ENCODE results near the gene TTC32. TPM values are rescaled to one million over a fixed set of nuclear protein-coding genes. Genes with fewer than 3 reads are reported as not detected.
A peak's percentile ranks its signal among the peaks of the same experiment; 100 is the strongest.

Gene TTC32
- total RNA-seq, 1 donor from 2014 or later, result 19.0 TPM

DNA sequence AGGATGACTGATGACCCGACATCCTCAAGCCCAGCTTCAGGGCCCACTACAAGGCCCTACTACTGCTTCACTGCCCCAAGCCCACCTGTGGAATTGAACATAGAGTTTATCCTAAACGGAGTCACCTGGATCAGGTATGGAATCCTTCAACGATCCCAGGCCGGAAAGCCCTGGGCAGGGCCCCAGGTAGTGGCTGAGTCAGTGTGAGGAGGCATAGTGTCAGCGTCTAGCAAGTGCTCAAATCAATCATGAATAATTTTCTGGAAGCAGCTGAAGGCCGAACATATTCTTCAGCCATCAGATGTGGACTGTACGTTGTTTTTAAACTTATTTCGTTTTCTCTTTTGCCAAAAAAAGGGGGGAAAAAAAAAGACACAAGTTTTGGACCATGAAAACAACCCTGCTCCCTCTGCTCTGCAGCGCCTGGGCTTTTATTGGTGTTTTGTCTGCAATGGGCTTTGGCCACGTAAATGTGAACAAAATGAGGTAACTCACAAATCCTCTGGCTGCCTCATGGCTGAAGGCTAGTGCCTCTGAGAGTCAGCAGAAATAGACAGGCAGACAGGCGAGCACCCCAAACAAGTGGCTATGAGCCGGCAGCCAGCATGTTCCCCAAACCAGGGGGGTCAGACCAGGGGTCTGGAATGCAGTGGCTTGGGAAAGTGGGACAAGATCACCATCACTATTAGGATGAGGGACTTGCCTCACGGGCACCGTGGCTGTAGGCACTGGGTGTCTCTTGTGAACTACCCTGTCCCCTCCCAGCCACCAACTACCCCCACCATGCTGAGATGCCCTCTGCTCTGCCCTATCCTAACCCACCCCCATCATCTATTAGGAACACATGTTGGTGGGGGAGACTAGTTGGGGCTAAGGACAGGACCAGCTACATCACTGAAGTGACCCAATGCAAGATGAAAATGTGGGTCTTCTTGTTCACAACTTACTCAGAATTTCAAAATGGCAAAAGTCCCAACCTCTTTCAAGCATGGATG lies 51.4 kb downstream of the TTC32 start:
- Mint-ChIP-seq H3K9me3 (no peaks in the 10 kb centered on the region), H3K4me1 (ENCODE audit: unreplicated experiment) (peaks cover 5% of the 10 kb centered on the region), H3K27me3 (peaks cover 16% of the 10 kb centered on the region), H3K36me3 (no peaks in the 10 kb centered on the region), H3K27ac (no peak overlapping the region), H3K4me3 (no peak overlapping the region)
- no peak for TF ChIP-seq CTCF (conservative IDR thresholded peaks at IDR 0.05)
- peak; percentile 49 for DNase-seq (ENCODE audit: extremely low spot score, unreplicated experiment)

DNA sequence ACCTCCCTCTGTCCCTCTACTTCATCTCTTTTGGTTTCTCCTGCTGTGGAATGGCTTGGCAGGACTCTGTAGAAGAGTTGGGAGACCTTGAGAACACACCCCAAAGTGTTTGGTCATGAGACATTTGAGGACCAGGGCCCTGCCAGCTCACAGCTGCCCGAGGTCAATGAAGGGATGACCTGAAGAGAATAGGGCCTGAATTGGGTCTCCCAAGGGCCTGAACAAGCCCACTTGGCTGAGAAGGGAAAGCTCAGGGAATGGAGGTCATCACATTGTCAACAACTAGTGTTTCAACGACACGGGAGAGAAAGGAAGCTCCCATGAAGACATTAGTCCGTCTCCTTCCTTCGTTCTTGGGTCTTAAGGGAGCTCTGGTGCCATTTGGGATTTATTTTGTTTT lies 52.8 kb downstream of the TTC32 start:
- no peak for TF ChIP-seq CTCF (conservative IDR thresholded peaks at IDR 0.05)
- H3K36me3 Mint-ChIP-seq, result no peaks in the 10 kb centered on the region
- H3K4me3 Mint-ChIP-seq, result no peak overlapping the region
- no peak overlapping the region for H3K27ac Mint-ChIP-seq
- H3K4me1 Mint-ChIP-seq (ENCODE audit: unreplicated experiment), result no peaks in the 10 kb centered on the region
- DNase-seq (ENCODE audit: extremely low spot score, unreplicated experiment), result peak; percentile 42
- H3K9me3 Mint-ChIP-seq, result no peaks in the 10 kb centered on the region
- H3K27me3 Mint-ChIP-seq, result peaks cover 19% of the 10 kb centered on the region

DNA sequence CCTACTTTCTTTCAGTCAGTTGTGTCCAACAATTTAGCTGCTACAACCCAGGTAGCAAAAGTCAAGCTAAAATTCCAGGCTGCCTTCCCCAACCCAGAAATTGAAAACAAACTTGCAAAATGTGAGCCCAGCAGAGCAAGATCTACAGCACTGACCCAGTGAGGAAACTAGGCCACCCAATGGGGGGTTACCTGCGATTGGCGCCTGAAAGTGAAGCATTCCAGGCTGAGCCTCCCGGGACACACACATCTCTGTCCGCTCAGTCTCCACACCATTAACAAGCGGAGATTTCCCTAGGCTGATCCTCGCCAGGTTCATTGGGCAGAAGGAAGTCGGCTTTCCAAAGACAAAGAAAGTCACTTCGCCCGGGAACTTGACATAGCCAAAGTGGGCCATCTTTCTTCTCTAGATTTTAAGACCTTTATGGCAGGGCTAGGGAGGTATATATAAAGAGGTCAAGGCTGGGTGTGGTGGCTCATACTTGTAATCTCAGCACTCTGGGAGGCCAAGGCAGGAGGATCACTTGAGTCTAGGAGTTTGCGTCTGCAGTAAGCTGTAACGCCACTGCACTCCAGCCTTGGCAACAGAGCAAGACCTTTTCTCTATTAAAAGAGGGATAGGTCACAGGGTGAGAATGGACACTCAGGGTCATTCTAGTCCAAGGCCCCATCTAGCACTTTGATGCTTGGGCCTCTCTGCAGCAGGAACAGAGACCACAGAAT lies 53.6 kb downstream of the TTC32 start:
- no peak overlapping the region for H3K4me3 Mint-ChIP-seq

DNA sequence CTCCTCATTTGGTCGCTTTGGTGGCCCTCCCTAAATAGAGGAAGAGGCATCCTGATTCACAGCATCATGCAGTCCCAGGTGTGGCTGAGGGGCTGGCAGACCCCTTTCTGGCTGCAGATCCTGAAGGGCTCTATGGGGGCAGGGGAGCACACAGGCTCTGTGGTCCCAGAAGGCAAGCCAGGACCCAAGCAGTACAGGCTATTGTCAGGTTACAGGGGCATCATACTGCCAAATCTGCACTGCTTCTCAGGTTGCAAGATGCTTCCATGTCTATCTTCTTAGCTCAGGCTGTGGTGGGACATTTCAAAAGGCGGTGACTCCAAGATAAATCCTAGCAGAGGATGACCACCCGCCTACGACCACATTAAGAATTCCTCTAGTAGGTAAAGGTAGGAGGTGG lies 54.3 kb downstream of the TTC32 start:
- no peak for TF ChIP-seq CTCF (conservative IDR thresholded peaks at IDR 0.05)
- Mint-ChIP-seq H3K27ac (no peak overlapping the region), H3K9me3 (no peaks in the 10 kb centered on the region), H3K36me3 (no peaks in the 10 kb centered on the region), H3K4me1 (ENCODE audit: unreplicated experiment) (no peaks in the 10 kb centered on the region), H3K27me3 (peaks cover 21% of the 10 kb centered on the region), H3K4me3 (no peak overlapping the region)
- peak; percentile 48 for DNase-seq (ENCODE audit: extremely low spot score, unreplicated experiment)

More for the DNA sequence above, 53.6 kb downstream of the TTC32 start:
- Mint-ChIP-seq H3K27ac (no peak overlapping the region), H3K36me3 (no peaks in the 10 kb centered on the region), H3K4me1 (ENCODE audit: unreplicated experiment) (no peaks in the 10 kb centered on the region), H3K27me3 (peaks cover 21% of the 10 kb centered on the region), H3K9me3 (no peaks in the 10 kb centered on the region)
- peak; percentile 39 for DNase-seq (ENCODE audit: extremely low spot score, unreplicated experiment)
- TF ChIP-seq CTCF (conservative IDR thresholded peaks at IDR 0.05), result no peak

Other genes with a start within 250 kb of the TTC32 start
- gene WDR35, start 88.1 kb upstream of the TTC32 start, total RNA-seq (ENCODE audit: low replicate concordance), result 4.5 and 15.0 TPM in 2 replicates
- 0.45 and 3.0 TPM in 2 replicates for gene MATN3, start 110.7 kb upstream of the TTC32 start, total RNA-seq (ENCODE audit: low replicate concordance)
- 196 and 229 TPM in 2 replicates for gene LAPTM4A, start 149.6 kb upstream of the TTC32 start, total RNA-seq (ENCODE audit: low replicate concordance)

Data from type B pancreatic cell (in vitro differentiated cells).